WTC11 (cell line): ENCODE results near the gene BCL11B. TPM values are rescaled to one million over a fixed set of nuclear protein-coding genes. Genes with fewer than 3 reads are reported as not detected.
A peak's percentile ranks its signal among the peaks of the same experiment; 100 is the strongest.

Source experiments
- ATAC-seq: fragments of 200-7000 bp; cut with Tn5 transposase; 2 replicates; pipeline ENCODE4 v1.10.0; 2021; ENCODE audit warnings: mild to moderate bottlenecking, moderate library complexity
- CTCF ChIA-PET: fragments of 300-600 bp; sonication (Branson Sonifier 250); formaldehyde crosslinking; loops from one replicate; lab custom pipeline; 2021; ENCODE audit warnings: antibody characterized with exemption; lab: Charles Lee
- POLR2A ChIA-PET: fragments of 350-600 bp; sonication (Branson Sonifier 250); formaldehyde crosslinking; loops from one replicate; lab custom pipeline; 2021; ENCODE audit warnings: antibody characterized with exemption; lab: Charles Lee
- DNase-seq: peaks from one replicate; pipeline ENCODE4 v3.0.0; 2021; ENCODE audit warnings: low spot score
- H3K27ac Mint-ChIP-seq: 2 replicates; pipeline ENCODE4 v1.8.0; 2021; ENCODE audit warnings: mixed read lengths
- H3K27me3 Mint-ChIP-seq: 2 replicates; pipeline ENCODE4 v1.8.0; 2021; ENCODE audit warnings: low read depth, mild to moderate bottlenecking, moderate library complexity, mixed read lengths
- H3K36me3 Mint-ChIP-seq: 2 replicates; pipeline ENCODE4 v1.8.0; 2021; ENCODE audit warnings: mixed read lengths
- H3K4me1 Mint-ChIP-seq: 2 replicates; pipeline ENCODE4 v1.8.0; 2022; ENCODE audit warnings: mixed read lengths
- H3K4me3 Mint-ChIP-seq: 2 replicates; pipeline ENCODE4 v1.8.0; 2021; ENCODE audit warnings: mild to moderate bottlenecking, moderate library complexity, mixed read lengths
- H3K9me3 Mint-ChIP-seq: 2 replicates; pipeline ENCODE4 v1.8.0; 2021; ENCODE audit warnings: mixed read lengths
- ATF1 ChIP-seq: sonication (generic); formaldehyde crosslinking; IDR thresholded peaks from 2 replicates; pipeline ENCODE4 v1.8.1; 2023; ENCODE audit warnings: mild to moderate bottlenecking, moderate library complexity, missing genetic modification reagents
- CBFB ChIP-seq: sonication (generic); formaldehyde crosslinking; IDR thresholded peaks from 2 replicates; pipeline ENCODE4 v1.8.1; 2022; ENCODE audit warnings: mild to moderate bottlenecking, low read depth, missing genetic modification reagents
- CREB1 ChIP-seq: sonication (generic); formaldehyde crosslinking; IDR thresholded peaks from 2 replicates; pipeline ENCODE4 v1.8.0; 2023; ENCODE audit warnings: mild to moderate bottlenecking, missing genetic modification reagents
- ELF4 ChIP-seq: sonication (generic); formaldehyde crosslinking; IDR thresholded peaks from 2 replicates; pipeline ENCODE4 v1.8.1; 2022; ENCODE audit warnings: low read depth, mild to moderate bottlenecking, moderate library complexity, missing genetic modification reagents
- GTF2I ChIP-seq: fragments of 250-450 bp; sonication (Bioruptor Pico); conservative IDR thresholded peaks from 2 replicates; pipeline ENCODE4 v1.4.0; 2021; ENCODE audit warnings: mild to moderate bottlenecking
- HMGA2 ChIP-seq: fragments of 250-450 bp; sonication (Bioruptor Pico); IDR thresholded peaks from 2 replicates; pipeline ENCODE4 v1.4.0; 2021; ENCODE audit warnings: mild to moderate bottlenecking, moderate library complexity
- MXD4 ChIP-seq: fragments of 250-450 bp; sonication (Bioruptor Pico); IDR thresholded peaks from 2 replicates; pipeline ENCODE4 v1.8.0; 2021; ENCODE audit warnings: mild to moderate bottlenecking, moderate library complexity, borderline replicate concordance
- NFE2L1 ChIP-seq: sonication (generic); formaldehyde crosslinking; IDR thresholded peaks from 2 replicates; pipeline ENCODE4 v1.8.1; 2023; ENCODE audit warnings: missing genetic modification reagents
- NR1H2 ChIP-seq: sonication (generic); formaldehyde crosslinking; IDR thresholded peaks from 2 replicates; pipeline ENCODE4 v1.9.0; 2021; ENCODE audit warnings: mild to moderate bottlenecking, moderate library complexity, missing genetic modification reagents
- NR3C1 ChIP-seq: sonication (generic); formaldehyde crosslinking; conservative IDR thresholded peaks from 2 replicates; pipeline ENCODE4 v1.8.1; 2023; ENCODE audit warnings: low read depth, mild to moderate bottlenecking, missing genetic modification reagents
- RORB ChIP-seq: fragments of 250-450 bp; sonication (Bioruptor Pico); IDR thresholded peaks from 2 replicates; pipeline ENCODE4 v1.9.0; 2021; ENCODE audit warnings: mild to moderate bottlenecking
- SMAD3 ChIP-seq: sonication (generic); formaldehyde crosslinking; IDR thresholded peaks from 2 replicates; pipeline ENCODE4 v1.8.0; 2022; ENCODE audit warnings: missing genetic modification reagents, mild to moderate bottlenecking, borderline replicate concordance
- TCF7 ChIP-seq: sonication (generic); formaldehyde crosslinking; IDR thresholded peaks from 2 replicates; pipeline ENCODE4 v1.8.0; 2022; ENCODE audit warnings: mild to moderate bottlenecking, low read depth, missing genetic modification reagents, moderate library complexity
- ZNF396 ChIP-seq: fragments of 250-450 bp; sonication (Bioruptor Pico); IDR thresholded peaks from 2 replicates; pipeline ENCODE4 v1.8.0; 2021; ENCODE audit warnings: mild to moderate bottlenecking, moderate library complexity, borderline replicate concordance
- total RNA-seq: library from RNA; stranded (reverse); gene quantifications from 3 replicates; pipeline ENCODE4 v1.2.3, GENCODE V29; 2021
- TF ChIP-seq, protein P1 (sequence below): sonication (generic); formaldehyde crosslinking; IDR thresholded peaks from 2 replicates; pipeline ENCODE4 v1.8.0; 2022; ENCODE audit warnings: mild to moderate bottlenecking, missing genetic modification reagents
- TF ChIP-seq, protein P2 (sequence below): fragments of 250-450 bp; sonication (Bioruptor Pico); IDR thresholded peaks from 2 replicates; pipeline ENCODE4 v1.9.0; 2021; ENCODE audit warnings: mild to moderate bottlenecking
- TF ChIP-seq, protein P3 (sequence below): sonication (generic); formaldehyde crosslinking; IDR thresholded peaks from 2 replicates; pipeline ENCODE4 v1.8.0; 2023; ENCODE audit warnings: missing genetic modification reagents
- TF ChIP-seq, protein P4 (sequence below): sonication (generic); formaldehyde crosslinking; IDR thresholded peaks from 2 replicates; pipeline ENCODE4 v1.8.1; 2023; ENCODE audit warnings: mild to moderate bottlenecking, moderate library complexity, missing genetic modification reagents
- TF ChIP-seq, protein P5 (sequence below): sonication (generic); formaldehyde crosslinking; IDR thresholded peaks from 2 replicates; pipeline ENCODE4 v1.8.0; 2023; ENCODE audit warnings: missing genetic modification reagents, mild to moderate bottlenecking, borderline replicate concordance
- TF ChIP-seq, protein P6 (sequence below): fragments of 250-450 bp; sonication (Bioruptor Pico); IDR thresholded peaks from 2 replicates; pipeline ENCODE4 v1.9.0; 2021; ENCODE audit warnings: mild to moderate bottlenecking, borderline replicate concordance

BCL11B gene
- total RNA-seq, 1 experiment from 2014 or later, result 9.1 TPM

DNA sequence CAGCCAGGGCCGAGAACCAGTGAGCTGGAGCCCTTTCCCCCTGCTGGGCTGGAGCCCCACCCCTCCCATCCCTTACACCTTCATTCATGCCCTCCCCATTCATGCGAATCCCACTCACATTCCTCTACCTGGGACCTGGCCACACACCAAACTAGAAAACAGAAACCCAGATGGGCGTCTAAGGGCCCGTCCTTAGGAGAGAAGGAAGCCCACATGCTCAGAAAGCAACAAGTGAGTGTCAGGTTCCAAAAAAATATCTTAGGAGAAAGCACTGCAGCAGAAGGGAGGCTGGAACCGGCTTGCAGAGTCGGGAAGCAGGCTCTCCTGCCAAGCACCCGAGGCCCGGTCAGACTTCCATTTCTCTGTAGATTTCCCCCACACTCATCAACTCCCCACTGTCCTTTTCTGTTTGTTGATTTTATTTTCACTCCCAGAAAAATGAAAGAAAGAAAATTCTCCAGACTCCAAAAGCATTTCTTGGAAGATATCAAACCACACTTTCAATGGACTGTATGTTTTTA lies 13.6 kb downstream of the BCL11B start:
- no peaks in the 10 kb centered on the region for H3K9me3 Mint-ChIP-seq

More for the DNA sequence above, 13.6 kb downstream of the BCL11B start:
- Mint-ChIP-seq H3K4me3 (peak overlapping the region; percentile 50), H3K36me3 (no peaks in the 10 kb centered on the region; the same call in 1 of the 2 replicates), H3K4me1 (peaks cover 79% of the 10 kb centered on the region), H3K27me3 (no peaks in the 10 kb centered on the region; the same call in 1 of the 2 replicates), H3K27ac (peak overlapping the region; percentile 97)
- ATAC-seq, result peak; percentile 27
- POLR2A ChIA-PET, result no interaction called here
- CTCF ChIA-PET, result interaction anchor here (1.0 to 1.6 kb wide), 3 partner anchors 10 to 223 kb away, joined by 3 to 6 read pairs (median 5); no protein-coding TSS in a partner anchor
- TF ChIP-seq MXD4 (CRISPR knock-in tag) (no peak), GTF2I (CRISPR knock-in tag) (no peak), HMGA2 (CRISPR knock-in tag) (no peak), TCF7 (no peak), ZNF396 (no peak), CBFB (CRISPR knock-in tag) (no peak), CREB1 (no peak), NR1H2 (no peak), NFE2L1 (CRISPR knock-in tag) (no peak), RORB (CRISPR knock-in tag) (no peak), NR3C1 (CRISPR knock-in tag) (no peak), ATF1 (no peak), SMAD3 (CRISPR knock-in tag) (no peak), ELF4 (CRISPR knock-in tag) (no peak)
- TF ChIP-seq, protein P1, sequence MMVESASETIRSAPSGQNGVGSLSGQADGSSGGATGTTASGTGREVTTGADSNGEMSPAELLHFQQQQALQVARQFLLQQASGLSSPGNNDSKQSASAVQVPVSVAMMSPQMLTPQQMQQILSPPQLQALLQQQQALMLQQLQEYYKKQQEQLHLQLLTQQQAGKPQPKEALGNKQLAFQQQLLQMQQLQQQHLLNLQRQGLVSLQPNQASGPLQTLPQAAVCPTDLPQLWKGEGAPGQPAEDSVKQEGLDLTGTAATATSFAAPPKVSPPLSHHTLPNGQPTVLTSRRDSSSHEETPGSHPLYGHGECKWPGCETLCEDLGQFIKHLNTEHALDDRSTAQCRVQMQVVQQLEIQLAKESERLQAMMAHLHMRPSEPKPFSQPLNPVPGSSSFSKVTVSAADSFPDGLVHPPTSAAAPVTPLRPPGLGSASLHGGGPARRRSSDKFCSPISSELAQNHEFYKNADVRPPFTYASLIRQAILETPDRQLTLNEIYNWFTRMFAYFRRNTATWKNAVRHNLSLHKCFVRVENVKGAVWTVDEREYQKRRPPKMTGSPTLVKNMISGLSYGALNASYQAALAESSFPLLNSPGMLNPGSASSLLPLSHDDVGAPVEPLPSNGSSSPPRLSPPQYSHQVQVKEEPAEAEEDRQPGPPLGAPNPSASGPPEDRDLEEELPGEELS (CRISPR knock-in tag), result no peak
- TF ChIP-seq, protein P2, sequence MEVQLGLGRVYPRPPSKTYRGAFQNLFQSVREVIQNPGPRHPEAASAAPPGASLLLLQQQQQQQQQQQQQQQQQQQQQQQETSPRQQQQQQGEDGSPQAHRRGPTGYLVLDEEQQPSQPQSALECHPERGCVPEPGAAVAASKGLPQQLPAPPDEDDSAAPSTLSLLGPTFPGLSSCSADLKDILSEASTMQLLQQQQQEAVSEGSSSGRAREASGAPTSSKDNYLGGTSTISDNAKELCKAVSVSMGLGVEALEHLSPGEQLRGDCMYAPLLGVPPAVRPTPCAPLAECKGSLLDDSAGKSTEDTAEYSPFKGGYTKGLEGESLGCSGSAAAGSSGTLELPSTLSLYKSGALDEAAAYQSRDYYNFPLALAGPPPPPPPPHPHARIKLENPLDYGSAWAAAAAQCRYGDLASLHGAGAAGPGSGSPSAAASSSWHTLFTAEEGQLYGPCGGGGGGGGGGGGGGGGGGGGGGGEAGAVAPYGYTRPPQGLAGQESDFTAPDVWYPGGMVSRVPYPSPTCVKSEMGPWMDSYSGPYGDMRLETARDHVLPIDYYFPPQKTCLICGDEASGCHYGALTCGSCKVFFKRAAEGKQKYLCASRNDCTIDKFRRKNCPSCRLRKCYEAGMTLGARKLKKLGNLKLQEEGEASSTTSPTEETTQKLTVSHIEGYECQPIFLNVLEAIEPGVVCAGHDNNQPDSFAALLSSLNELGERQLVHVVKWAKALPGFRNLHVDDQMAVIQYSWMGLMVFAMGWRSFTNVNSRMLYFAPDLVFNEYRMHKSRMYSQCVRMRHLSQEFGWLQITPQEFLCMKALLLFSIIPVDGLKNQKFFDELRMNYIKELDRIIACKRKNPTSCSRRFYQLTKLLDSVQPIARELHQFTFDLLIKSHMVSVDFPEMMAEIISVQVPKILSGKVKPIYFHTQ (CRISPR knock-in tag), result no peak
- TF ChIP-seq, protein P3, sequence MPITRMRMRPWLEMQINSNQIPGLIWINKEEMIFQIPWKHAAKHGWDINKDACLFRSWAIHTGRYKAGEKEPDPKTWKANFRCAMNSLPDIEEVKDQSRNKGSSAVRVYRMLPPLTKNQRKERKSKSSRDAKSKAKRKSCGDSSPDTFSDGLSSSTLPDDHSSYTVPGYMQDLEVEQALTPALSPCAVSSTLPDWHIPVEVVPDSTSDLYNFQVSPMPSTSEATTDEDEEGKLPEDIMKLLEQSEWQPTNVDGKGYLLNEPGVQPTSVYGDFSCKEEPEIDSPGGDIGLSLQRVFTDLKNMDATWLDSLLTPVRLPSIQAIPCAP (CRISPR knock-in tag), result no peak
- TF ChIP-seq, protein P4, sequence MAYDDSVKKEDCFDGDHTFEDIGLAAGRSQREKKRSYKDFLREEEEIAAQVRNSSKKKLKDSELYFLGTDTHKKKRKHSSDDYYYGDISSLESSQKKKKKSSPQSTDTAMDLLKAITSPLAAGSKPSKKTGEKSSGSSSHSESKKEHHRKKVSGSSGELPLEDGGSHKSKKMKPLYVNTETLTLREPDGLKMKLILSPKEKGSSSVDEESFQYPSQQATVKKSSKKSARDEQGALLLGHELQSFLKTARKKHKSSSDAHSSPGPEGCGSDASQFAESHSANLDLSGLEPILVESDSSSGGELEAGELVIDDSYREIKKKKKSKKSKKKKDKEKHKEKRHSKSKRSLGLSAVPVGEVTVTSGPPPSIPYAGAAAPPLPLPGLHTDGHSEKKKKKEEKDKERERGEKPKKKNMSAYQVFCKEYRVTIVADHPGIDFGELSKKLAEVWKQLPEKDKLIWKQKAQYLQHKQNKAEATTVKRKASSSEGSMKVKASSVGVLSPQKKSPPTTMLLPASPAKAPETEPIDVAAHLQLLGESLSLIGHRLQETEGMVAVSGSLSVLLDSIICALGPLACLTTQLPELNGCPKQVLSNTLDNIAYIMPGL (CRISPR knock-in tag), result no peak
- TF ChIP-seq, protein P5, sequence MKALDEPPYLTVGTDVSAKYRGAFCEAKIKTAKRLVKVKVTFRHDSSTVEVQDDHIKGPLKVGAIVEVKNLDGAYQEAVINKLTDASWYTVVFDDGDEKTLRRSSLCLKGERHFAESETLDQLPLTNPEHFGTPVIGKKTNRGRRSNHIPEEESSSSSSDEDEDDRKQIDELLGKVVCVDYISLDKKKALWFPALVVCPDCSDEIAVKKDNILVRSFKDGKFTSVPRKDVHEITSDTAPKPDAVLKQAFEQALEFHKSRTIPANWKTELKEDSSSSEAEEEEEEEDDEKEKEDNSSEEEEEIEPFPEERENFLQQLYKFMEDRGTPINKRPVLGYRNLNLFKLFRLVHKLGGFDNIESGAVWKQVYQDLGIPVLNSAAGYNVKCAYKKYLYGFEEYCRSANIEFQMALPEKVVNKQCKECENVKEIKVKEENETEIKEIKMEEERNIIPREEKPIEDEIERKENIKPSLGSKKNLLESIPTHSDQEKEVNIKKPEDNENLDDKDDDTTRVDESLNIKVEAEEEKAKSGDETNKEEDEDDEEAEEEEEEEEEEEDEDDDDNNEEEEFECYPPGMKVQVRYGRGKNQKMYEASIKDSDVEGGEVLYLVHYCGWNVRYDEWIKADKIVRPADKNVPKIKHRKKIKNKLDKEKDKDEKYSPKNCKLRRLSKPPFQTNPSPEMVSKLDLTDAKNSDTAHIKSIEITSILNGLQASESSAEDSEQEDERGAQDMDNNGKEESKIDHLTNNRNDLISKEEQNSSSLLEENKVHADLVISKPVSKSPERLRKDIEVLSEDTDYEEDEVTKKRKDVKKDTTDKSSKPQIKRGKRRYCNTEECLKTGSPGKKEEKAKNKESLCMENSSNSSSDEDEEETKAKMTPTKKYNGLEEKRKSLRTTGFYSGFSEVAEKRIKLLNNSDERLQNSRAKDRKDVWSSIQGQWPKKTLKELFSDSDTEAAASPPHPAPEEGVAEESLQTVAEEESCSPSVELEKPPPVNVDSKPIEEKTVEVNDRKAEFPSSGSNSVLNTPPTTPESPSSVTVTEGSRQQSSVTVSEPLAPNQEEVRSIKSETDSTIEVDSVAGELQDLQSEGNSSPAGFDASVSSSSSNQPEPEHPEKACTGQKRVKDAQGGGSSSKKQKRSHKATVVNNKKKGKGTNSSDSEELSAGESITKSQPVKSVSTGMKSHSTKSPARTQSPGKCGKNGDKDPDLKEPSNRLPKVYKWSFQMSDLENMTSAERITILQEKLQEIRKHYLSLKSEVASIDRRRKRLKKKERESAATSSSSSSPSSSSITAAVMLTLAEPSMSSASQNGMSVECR (CRISPR knock-in tag), result no peak
- TF ChIP-seq, protein P6, sequence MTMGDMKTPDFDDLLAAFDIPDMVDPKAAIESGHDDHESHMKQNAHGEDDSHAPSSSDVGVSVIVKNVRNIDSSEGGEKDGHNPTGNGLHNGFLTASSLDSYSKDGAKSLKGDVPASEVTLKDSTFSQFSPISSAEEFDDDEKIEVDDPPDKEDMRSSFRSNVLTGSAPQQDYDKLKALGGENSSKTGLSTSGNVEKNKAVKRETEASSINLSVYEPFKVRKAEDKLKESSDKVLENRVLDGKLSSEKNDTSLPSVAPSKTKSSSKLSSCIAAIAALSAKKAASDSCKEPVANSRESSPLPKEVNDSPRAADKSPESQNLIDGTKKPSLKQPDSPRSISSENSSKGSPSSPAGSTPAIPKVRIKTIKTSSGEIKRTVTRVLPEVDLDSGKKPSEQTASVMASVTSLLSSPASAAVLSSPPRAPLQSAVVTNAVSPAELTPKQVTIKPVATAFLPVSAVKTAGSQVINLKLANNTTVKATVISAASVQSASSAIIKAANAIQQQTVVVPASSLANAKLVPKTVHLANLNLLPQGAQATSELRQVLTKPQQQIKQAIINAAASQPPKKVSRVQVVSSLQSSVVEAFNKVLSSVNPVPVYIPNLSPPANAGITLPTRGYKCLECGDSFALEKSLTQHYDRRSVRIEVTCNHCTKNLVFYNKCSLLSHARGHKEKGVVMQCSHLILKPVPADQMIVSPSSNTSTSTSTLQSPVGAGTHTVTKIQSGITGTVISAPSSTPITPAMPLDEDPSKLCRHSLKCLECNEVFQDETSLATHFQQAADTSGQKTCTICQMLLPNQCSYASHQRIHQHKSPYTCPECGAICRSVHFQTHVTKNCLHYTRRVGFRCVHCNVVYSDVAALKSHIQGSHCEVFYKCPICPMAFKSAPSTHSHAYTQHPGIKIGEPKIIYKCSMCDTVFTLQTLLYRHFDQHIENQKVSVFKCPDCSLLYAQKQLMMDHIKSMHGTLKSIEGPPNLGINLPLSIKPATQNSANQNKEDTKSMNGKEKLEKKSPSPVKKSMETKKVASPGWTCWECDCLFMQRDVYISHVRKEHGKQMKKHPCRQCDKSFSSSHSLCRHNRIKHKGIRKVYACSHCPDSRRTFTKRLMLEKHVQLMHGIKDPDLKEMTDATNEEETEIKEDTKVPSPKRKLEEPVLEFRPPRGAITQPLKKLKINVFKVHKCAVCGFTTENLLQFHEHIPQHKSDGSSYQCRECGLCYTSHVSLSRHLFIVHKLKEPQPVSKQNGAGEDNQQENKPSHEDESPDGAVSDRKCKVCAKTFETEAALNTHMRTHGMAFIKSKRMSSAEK (CRISPR knock-in tag), result no peak
- peak; percentile 53 for DNase-seq
